Measurements from ENCODE around the gene CLDN7. TPM values are rescaled to one million over a fixed set of nuclear protein-coding genes. Genes with fewer than 3 reads are reported as not detected.

Gene CLDN7
- total RNA-seq, 1 donor from 2014 or later = 10.5 TPM

GRCh38 chr17:7280519-7281073 is 18.3 kb upstream of the CLDN7 start:
- H2AFZ ChIP-seq (ENCODE audit: low read depth, low read length) = peak overlapping the region; percentile 90
- peak overlapping the region; percentile 53 for H3K4me3 ChIP-seq (ENCODE audit: insufficient read depth, low read depth, low read length)
- peak overlapping the region; percentile 59 for H3K9ac ChIP-seq (ENCODE audit: low read length)
- H3K36me3 ChIP-seq (ENCODE audit: insufficient read depth, low read length) = no peaks in the 10 kb centered on the region
- peak; percentile 91 for TF ChIP-seq CTCF (IDR thresholded peaks at IDR 0.05; ENCODE audit: insufficient read depth, low read depth, low read length)
- no peak for TF ChIP-seq EZH2 (IDR thresholded peaks at IDR 0.05; ENCODE audit: insufficient read depth, low read length)
- no peaks in the 10 kb centered on the region for H4K20me1 ChIP-seq (ENCODE audit: insufficient read depth, low read length)
- peak; percentile 55 for FAIRE-seq
- Mint-ChIP-seq H3K27me3 (ENCODE audit: low read depth, unreplicated experiment) (peaks cover 35% of the 10 kb centered on the region), H3K27ac (ENCODE audit: unreplicated experiment) (peak overlapping the region; percentile 66), H3K4me1 (ENCODE audit: low read depth, unreplicated experiment) (no peaks in the 10 kb centered on the region), H3K9me3 (ENCODE audit: unreplicated experiment) (no peaks in the 10 kb centered on the region), H3K36me3 (ENCODE audit: low read depth, unreplicated experiment) (no peaks in the 10 kb centered on the region), H3K4me3 (ENCODE audit: unreplicated experiment) (peak overlapping the region; percentile 78)
- peak overlapping the region; percentile 97 for H3K4me2 ChIP-seq (ENCODE audit: low read length)
- no peaks in the 10 kb centered on the region for H3K9me3 ChIP-seq (ENCODE audit: insufficient read depth, low read depth, low read length)
- peak; percentile 35 for DNase-seq (ENCODE audit: low read depth)
- peaks cover 16% of the 10 kb centered on the region for H3K27me3 ChIP-seq (ENCODE audit: insufficient read depth, low read length)
- no peaks in the 10 kb centered on the region for H3K79me2 ChIP-seq (ENCODE audit: insufficient read depth, low read length)
- H3K4me1 ChIP-seq (ENCODE audit: insufficient read depth, low read length) = peaks cover 14% of the 10 kb centered on the region
- H3K27ac ChIP-seq (ENCODE audit: low read depth, low read length) = peak overlapping the region; percentile 35

- H3K36me3 ChIP-seq (ENCODE audit: insufficient read depth, low read length) = no peaks in the 10 kb centered on the region
- Mint-ChIP-seq H3K27me3 (ENCODE audit: low read depth, unreplicated experiment) (peaks cover 27% of the 10 kb centered on the region), H3K4me1 (ENCODE audit: low read depth, unreplicated experiment) (no peaks in the 10 kb centered on the region), H3K4me3 (ENCODE audit: unreplicated experiment) (no peak overlapping the region), H3K36me3 (ENCODE audit: low read depth, unreplicated experiment) (no peaks in the 10 kb centered on the region), H3K27ac (ENCODE audit: unreplicated experiment) (no peak overlapping the region), H3K9me3 (ENCODE audit: unreplicated experiment) (no peaks in the 10 kb centered on the region)
- FAIRE-seq = no peak
- no peak for TF ChIP-seq EZH2 (IDR thresholded peaks at IDR 0.05; ENCODE audit: insufficient read depth, low read length)
- TF ChIP-seq CTCF (IDR thresholded peaks at IDR 0.05; ENCODE audit: insufficient read depth, low read depth, low read length) = no peak
- no peak for DNase-seq (ENCODE audit: low read depth)
- H3K9ac ChIP-seq (ENCODE audit: low read length) = no peak overlapping the region
- no peaks in the 10 kb centered on the region for H3K79me2 ChIP-seq (ENCODE audit: insufficient read depth, low read length)
- no peak overlapping the region for H3K4me3 ChIP-seq (ENCODE audit: insufficient read depth, low read depth, low read length)
- H3K27ac ChIP-seq (ENCODE audit: low read depth, low read length) = no peak overlapping the region
- no peaks in the 10 kb centered on the region for H3K9me3 ChIP-seq (ENCODE audit: insufficient read depth, low read depth, low read length)
- no peak overlapping the region for H3K4me2 ChIP-seq (ENCODE audit: low read length)
- peaks cover 12% of the 10 kb centered on the region for H3K27me3 ChIP-seq (ENCODE audit: insufficient read depth, low read length)
- H4K20me1 ChIP-seq (ENCODE audit: insufficient read depth, low read length) = no peaks in the 10 kb centered on the region
- no peak overlapping the region for H2AFZ ChIP-seq (ENCODE audit: low read depth, low read length)
- H3K4me1 ChIP-seq (ENCODE audit: insufficient read depth, low read length) = peaks cover 14% of the 10 kb centered on the region
Observed at GRCh38 chr17:7279448-7279847, 17.2 kb upstream of the CLDN7 start.

GRCh38 chr17:7266784-7267183 is 4.5 kb upstream of the CLDN7 start:
- H3K36me3 Mint-ChIP-seq (ENCODE audit: low read depth, unreplicated experiment) = no peaks in the 10 kb centered on the region
- Histone ChIP-seq H4K20me1 (ENCODE audit: insufficient read depth, low read length) (no peaks in the 10 kb centered on the region), H3K4me2 (ENCODE audit: low read length) (no peak overlapping the region), H3K27me3 (ENCODE audit: insufficient read depth, low read length) (peaks cover 13% of the 10 kb centered on the region), H3K4me1 (ENCODE audit: insufficient read depth, low read length) (peaks cover 7% of the 10 kb centered on the region), H3K4me3 (ENCODE audit: insufficient read depth, low read depth, low read length) (no peak overlapping the region), H3K79me2 (ENCODE audit: insufficient read depth, low read length) (no peaks in the 10 kb centered on the region), H3K36me3 (ENCODE audit: insufficient read depth, low read length) (no peaks in the 10 kb centered on the region), H3K9me3 (ENCODE audit: insufficient read depth, low read depth, low read length) (no peaks in the 10 kb centered on the region), H3K9ac (ENCODE audit: low read length) (no peak overlapping the region), H2AFZ (ENCODE audit: low read depth, low read length) (no peak overlapping the region), H3K27ac (ENCODE audit: low read depth, low read length) (no peak overlapping the region)
- FAIRE-seq (no peak), DNase-seq (ENCODE audit: low read depth) (peak; percentile 4)
- peaks cover 3% of the 10 kb centered on the region for H3K4me1 Mint-ChIP-seq (ENCODE audit: low read depth, unreplicated experiment)
- peaks cover 3% of the 10 kb centered on the region for H3K9me3 Mint-ChIP-seq (ENCODE audit: unreplicated experiment)
- H3K27me3 Mint-ChIP-seq (ENCODE audit: low read depth, unreplicated experiment) = peaks cover 12% of the 10 kb centered on the region
- no peak overlapping the region for H3K4me3 Mint-ChIP-seq (ENCODE audit: unreplicated experiment)
- TF ChIP-seq CTCF (IDR thresholded peaks at IDR 0.05; ENCODE audit: insufficient read depth, low read depth, low read length) (no peak), EZH2 (IDR thresholded peaks at IDR 0.05; ENCODE audit: insufficient read depth, low read length) (no peak)
- H3K27ac Mint-ChIP-seq (ENCODE audit: unreplicated experiment) = peak overlapping the region; percentile 59
